Loucy (cell line): ENCODE results near the gene MAP3K7CL.

Experiments used
- H2AFZ ChIP-seq: fragments of 200-600 bp; sonication (generic); 2 replicates; pipeline ENCODE4 v1.6.0; 2016; ENCODE audit warnings: antibody characterized with exemption, mild to moderate bottlenecking, low read length, moderate library complexity
- H3F3A ChIP-seq: fragments of 200-600 bp; 2 replicates; pipeline ENCODE4 v1.6.0; 2016; ENCODE audit warnings: antibody characterized with exemption, low read depth, mild to moderate bottlenecking
- H3K27me3 ChIP-seq: fragments of 200-600 bp; sonication (generic); 2 replicates; pipeline ENCODE4 v1.6.1; 2014; ENCODE audit warnings: low read length, mild to moderate bottlenecking; ENCODE audit not compliant: insufficient read depth, poor library complexity, severe bottlenecking
- H3K36me3 ChIP-seq: fragments of 200-600 bp; sonication (generic); 2 replicates; pipeline ENCODE4 v1.6.1; 2016; ENCODE audit warnings: low read length; ENCODE audit not compliant: insufficient read depth
- H3K4me1 ChIP-seq: fragments of 200-600 bp; sonication (generic); 2 replicates; pipeline ENCODE4 v1.5.1; 2014; ENCODE audit warnings: low read length, mild to moderate bottlenecking; ENCODE audit not compliant: insufficient read depth, poor library complexity, severe bottlenecking
- H3K4me2 ChIP-seq: fragments of 200-600 bp; sonication (generic); 2 replicates; pipeline ENCODE4 v1.6.0; 2014; ENCODE audit warnings: antibody characterized with exemption, low read length, low read depth, mild to moderate bottlenecking; ENCODE audit not compliant: poor library complexity, severe bottlenecking
- H3K4me3 ChIP-seq: fragments of 200-600 bp; sonication (generic); 2 replicates; pipeline ENCODE4 v1.5.1; 2014; ENCODE audit warnings: low read length, mild to moderate bottlenecking, mixed read lengths; ENCODE audit not compliant: poor library complexity, severe bottlenecking
- H3K79me2 ChIP-seq: fragments of 200-600 bp; sonication (generic); 2 replicates; pipeline ENCODE4 v1.6.1; 2014; ENCODE audit warnings: low read length; ENCODE audit not compliant: insufficient read depth
- H3K9ac ChIP-seq: fragments of 200-600 bp; sonication (generic); 2 replicates; pipeline ENCODE4 v1.6.0; 2014; ENCODE audit warnings: mild to moderate bottlenecking, low read depth, low read length, moderate library complexity; ENCODE audit not compliant: poor library complexity, severe bottlenecking
- H3K9me2 ChIP-seq: fragments of 200-600 bp; sonication (generic); replicated peaks from 2 replicates; pipeline ENCODE4 v1.6.1; 2016; ENCODE audit warnings: low read depth, low read length, mixed read lengths
- H3K9me3 ChIP-seq: fragments of 200-600 bp; sonication (generic); 2 replicates; pipeline ENCODE4 v1.6.1; 2014; ENCODE audit warnings: mild to moderate bottlenecking, antibody characterized with exemption, low read length, low read depth; ENCODE audit not compliant: insufficient read depth
- H4K20me1 ChIP-seq: fragments of 200-600 bp; sonication (generic); 2 replicates; pipeline ENCODE4 v1.6.0; 2014; ENCODE audit warnings: antibody characterized with exemption, low read length, mild to moderate bottlenecking; ENCODE audit not compliant: insufficient read depth, poor library complexity, severe bottlenecking
- CTCF ChIP-seq: fragments of 200-600 bp; sonication (generic); conservative IDR thresholded peaks from 2 replicates; pipeline ENCODE4 v1.5.1; 2014; ENCODE audit warnings: mild to moderate bottlenecking, antibody characterized with exemption, low read length
- EZH2phosphoT487 ChIP-seq: fragments of 200-600 bp; IDR thresholded peaks from 2 replicates; pipeline ENCODE4 v1.6.1; 2018; ENCODE audit warnings: antibody characterized with exemption, mild to moderate bottlenecking, moderate library complexity, borderline replicate concordance

The MAP3K7CL gene

GRCh38 chr21:29194847-29195246 is 64.4 kb downstream of the MAP3K7CL start:
- Histone ChIP-seq H2AFZ (peak overlapping the region; percentile 41; the same call in 1 of the 2 replicates), H3K36me3 (no peaks in the 10 kb centered on the region), H3K9me3 (no peaks in the 10 kb centered on the region), H3K4me3 (no peak overlapping the region), H3K9me2 (no peaks in the 10 kb centered on the region), H3K4me1 (peaks cover 9% of the 10 kb centered on the region), H4K20me1 (no peaks in the 10 kb centered on the region), H3K27me3 (no peaks in the 10 kb centered on the region), H3K4me2 (no peak overlapping the region), H3K9ac (no peak overlapping the region), H3F3A (no peaks in the 10 kb centered on the region), H3K79me2 (no peaks in the 10 kb centered on the region)
- TF ChIP-seq EZH2phosphoT487 (no peak), CTCF (no peak)

GRCh38 chr21:29195981-29196669 is 65.7 kb downstream of the MAP3K7CL start:
- no peaks in the 10 kb centered on the region for H3K79me2 ChIP-seq
- no peaks in the 10 kb centered on the region for H3K9me2 ChIP-seq
- H3K4me3 ChIP-seq = peak overlapping the region; percentile 42
- H3K36me3 ChIP-seq = no peaks in the 10 kb centered on the region
- no peaks in the 10 kb centered on the region for H3F3A ChIP-seq
- H3K4me2 ChIP-seq = peak overlapping the region; percentile 53
- no peaks in the 10 kb centered on the region for H3K9me3 ChIP-seq
- peak; percentile 60 for TF ChIP-seq CTCF
- no peak for TF ChIP-seq EZH2phosphoT487
- H2AFZ ChIP-seq = peak overlapping the region; percentile 65
- peaks cover 9% of the 10 kb centered on the region for H3K4me1 ChIP-seq
- no peaks in the 10 kb centered on the region for H3K27me3 ChIP-seq
- no peak overlapping the region for H3K9ac ChIP-seq
- no peaks in the 10 kb centered on the region for H4K20me1 ChIP-seq

DNA sequence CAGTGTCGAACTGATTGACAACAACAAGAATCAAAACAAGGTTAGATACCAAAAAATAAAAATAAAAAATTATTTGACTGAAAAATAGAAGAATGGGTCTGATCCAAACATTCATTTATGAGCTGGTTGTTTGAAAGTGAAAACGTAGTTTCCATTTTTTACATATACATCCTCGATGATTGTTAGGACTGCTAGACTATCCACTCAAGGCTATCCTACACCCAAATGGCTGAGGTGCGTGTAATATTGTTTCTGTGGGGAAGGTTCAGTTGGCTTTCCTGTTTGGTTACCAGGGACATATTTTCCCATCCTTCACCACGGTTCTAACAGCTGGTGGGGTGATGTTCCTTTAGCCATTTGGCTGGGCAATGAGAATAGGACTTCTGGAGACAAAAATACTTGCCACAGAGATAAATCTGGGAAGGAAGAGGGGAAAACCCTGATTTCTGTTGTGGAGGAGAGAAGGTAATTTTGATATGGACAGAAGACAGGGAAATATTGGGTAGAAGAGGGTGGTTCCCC is 66.3 kb downstream of the MAP3K7CL start:
- H3K4me1 ChIP-seq = peaks cover 9% of the 10 kb centered on the region
- H3K9ac ChIP-seq = no peak overlapping the region
- H4K20me1 ChIP-seq = no peaks in the 10 kb centered on the region
- H3K9me2 ChIP-seq = no peaks in the 10 kb centered on the region
- no peak for TF ChIP-seq CTCF
- no peak for TF ChIP-seq EZH2phosphoT487
- H3F3A ChIP-seq = no peaks in the 10 kb centered on the region
- no peaks in the 10 kb centered on the region for H3K79me2 ChIP-seq
- no peaks in the 10 kb centered on the region for H3K36me3 ChIP-seq
- H3K4me2 ChIP-seq = peak overlapping the region; percentile 53
- H3K27me3 ChIP-seq = no peaks in the 10 kb centered on the region
- peaks cover 2% of the 10 kb centered on the region; the same call in 1 of the 2 replicates for H3K9me3 ChIP-seq
- H3K4me3 ChIP-seq = peak overlapping the region; percentile 42
- peak overlapping the region; percentile 65 for H2AFZ ChIP-seq
